ENCODE results near the gene WDR43.

WDR43 gene

DNA sequence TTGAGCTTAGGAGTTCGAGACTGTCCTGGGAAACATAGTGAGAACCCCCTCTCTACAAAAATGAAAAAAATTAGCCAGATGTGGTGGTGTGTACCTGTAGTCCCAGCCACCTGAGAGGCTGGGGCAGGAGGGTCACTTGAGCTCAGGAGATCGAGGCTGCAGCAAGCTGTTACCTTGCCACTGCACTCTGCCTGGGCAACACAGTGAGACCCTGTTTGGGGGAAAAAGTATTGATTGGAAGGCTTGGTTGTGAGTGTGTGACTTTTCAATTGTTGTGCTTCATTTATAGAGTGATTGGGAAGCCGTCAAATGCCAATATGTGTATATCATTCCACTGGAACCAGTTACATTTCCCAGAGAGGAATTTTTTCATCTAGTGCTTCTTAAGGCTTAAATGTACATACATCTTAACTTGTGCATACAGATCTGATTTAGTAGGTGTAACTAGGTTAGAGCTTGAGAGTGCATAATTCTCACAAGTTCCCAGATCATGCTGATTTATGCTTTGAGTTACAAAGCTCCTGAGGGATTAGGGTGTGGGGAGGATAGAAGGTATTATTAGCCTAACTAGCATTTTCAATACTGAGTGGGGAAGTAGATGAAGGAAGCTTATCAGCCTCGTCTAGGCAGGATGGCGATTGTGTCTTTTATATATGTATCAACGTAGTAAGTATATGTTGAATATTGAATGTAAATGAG, 15.3 kb downstream of the WDR43 start:
- DNase-seq (ENCODE audit: low read depth in 2 of 2): no peak

DNA sequence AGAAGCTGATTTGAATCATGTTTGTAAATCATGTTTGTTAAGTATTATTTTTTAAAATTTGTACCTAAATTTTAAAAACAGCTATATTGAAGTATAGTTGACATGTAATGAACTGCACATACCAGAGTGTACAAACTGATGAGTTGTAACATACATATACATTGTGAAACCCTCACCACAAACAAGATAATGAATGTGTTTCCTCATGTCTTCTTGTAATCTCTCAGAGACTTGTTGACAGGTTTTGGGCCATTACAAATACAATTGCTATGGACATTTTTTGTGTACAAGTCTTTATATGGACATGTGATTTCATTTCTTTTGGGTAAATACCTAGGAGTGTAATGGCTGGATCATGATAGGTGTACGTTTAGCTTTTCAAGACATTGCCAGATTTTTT, 21.5 kb downstream of the WDR43 start:
- peak; percentile 28 to 29 for DNase-seq (ENCODE audit: low read depth in 2 of 2)

DNA sequence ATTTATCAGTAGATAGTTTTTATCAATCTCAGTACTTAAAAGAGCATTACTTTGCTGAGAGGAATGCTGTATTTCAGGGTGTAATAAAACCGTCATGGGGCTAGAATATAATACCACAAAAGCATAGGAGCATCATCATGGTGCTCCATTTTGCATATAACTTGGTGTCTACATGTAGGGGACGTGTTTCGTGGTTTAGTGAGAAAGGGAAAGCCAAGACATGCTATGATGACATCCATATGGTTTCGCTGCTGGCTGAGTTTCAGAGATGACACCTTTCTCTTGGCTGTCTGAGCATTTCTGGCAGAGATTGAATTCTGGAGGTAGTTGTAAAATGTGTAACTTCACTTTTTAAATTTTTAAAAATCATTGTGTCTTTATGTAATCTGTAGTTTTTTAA, 32.4 kb downstream of the WDR43 start:
- DNase-seq (ENCODE audit: low read depth in 2 of 2): no peak

DNA sequence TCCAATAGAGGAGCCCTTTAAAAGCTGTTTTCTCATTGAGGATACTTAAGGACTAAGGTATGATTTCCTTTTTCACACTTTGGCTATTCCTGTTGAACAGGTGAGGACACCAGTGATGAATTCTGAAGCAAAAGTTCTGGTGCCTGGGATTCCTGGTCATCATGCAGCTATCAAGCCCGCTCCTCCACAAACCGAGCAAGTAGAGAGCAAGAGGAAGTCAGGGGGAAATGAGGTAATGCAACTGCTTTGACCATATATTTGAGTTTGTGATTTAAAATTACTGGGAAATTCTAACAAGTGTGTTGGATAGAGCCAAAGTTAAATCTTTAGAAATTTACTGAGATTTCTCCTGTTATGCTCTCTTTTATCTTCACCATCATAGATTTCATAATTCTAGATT, 33.0 kb downstream of the WDR43 start:
- DNase-seq (ENCODE audit: low read depth in 2 of 2): no peak

DNA sequence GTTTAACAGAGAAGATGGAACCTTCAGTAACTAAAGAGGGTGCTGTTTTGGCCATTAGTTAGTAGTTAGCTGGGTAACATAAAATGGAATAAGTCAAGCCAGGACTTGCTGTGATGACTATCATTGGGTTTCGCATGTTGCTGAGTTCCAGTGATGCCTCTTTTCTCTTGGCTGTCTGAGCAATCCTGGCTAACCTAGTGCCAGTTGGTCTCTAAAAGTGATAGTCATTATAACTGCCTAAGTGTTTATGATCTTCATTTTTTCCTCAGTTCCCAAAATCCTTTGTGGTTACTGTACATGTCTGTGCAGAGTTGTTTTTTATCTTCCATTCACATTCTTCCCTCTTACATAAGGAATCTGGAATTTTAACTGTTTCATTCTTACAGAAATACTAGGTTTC, 33.4 kb downstream of the WDR43 start:
- peak; percentile 31 to 39 for DNase-seq (ENCODE audit: low read depth in 2 of 2)

DNA sequence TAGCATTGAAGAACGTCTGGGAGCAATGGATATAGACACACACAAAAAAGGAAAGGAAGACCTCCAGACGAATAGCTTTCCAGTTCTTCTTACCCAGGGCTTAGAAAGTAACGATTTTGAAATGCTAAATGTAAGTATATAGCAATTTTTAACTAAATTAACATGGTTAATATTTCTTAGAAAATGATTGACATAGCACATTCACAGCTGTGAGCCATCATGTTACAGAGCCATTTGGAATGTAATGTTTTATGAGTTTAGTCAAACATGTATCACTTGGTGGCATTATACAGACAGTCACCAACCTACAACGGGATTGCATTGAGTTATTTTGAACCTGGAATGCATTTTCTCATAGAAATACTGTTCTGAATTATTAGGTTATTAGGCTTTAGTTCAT, 35.1 kb downstream of the WDR43 start:
- no peak for DNase-seq (ENCODE audit: low read depth in 2 of 2)

DNA sequence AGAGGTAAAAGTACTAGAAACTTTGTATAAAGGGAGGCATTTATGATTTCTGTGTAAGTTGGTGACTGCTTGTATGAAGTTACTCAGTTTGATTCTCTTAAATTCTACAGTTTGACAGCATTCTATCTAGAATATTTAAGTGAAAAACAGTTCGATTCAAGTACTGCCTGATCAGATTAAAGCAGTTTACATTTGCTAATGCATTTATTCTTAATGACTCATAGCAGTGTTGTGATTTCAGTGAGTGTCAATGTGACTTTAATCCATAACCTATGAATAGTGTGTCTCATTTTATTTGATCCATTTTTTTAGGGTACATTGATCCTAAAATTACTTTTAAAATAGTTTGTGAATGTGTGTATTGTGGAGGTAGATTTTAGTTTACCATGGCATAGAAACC, 35.7 kb downstream of the WDR43 start:
- DNase-seq (ENCODE audit: low read depth in 2 of 2): no peak

DNA sequence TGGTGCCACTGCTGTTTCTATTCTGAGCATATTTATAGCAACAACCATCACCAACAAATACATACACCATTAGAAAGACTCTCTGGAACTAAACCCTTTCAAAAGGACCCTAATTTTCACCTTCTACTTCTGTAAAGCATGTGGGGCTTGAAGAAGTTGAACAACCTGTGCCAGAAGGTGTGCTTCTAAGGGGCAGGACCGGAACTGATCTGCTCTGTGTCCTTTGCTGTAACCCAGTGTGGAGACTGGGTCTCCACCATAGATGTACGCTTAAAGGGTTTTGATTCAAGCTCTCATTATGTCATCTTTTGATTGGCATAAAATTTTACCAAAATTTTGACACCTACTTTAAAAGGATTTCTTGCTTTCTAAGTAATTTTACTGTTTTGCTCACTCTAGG, 40.3 kb downstream of the WDR43 start:
- no peak for DNase-seq (ENCODE audit: low read depth in 2 of 2)

DNA sequence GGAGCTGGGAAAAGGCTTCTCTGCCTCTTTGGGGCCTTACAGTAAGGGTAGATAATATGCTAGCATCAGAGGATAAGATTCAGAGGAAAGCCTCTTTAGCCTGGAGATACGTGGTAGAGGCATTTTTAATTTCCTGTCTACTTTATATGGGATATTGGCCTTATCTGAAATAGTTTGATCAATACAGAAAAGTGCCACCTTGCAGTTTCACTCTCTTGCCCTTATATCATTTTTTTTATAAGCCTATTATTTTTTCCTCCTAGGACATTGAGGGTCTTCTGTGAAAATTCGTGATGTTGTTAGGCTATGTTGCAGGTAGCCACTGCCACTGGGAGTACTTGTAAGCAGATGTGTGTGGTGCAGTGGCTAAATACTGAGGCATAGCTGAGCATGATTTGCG, 46.5 kb downstream of the WDR43 start:
- DNase-seq (ENCODE audit: low read depth in 2 of 2): no peak

DNA sequence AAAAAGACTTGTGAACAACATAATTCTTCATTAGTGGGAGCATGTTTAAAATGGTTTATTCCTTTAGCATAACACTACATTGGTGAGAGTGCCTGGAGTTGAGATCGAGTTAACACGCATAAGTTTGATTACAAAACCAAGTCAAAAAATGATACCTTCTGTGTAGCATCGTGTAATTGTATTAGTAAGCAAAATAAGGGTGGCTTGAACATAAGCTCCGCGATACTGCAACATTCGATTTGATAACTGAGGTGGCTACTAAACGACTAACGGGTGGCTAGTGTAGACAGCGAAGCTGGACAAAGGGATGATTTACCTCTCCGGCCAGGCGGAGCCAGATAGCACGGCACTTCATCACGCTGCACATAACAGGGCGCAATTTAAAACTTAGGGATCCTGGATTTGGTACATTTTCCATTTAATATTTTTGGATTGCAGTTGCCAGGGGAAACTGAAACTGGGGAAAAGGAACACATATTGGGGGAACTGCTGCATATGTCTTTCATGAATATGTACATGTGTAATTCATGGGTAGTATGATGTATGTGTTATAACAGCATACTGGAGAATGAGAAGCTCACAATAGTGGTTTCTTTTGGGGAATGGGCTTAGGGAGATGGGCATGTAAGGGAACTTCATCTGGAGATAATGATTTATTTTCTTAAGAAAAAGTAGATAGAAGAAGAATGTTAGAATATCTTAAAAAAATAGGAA, 50.2 kb downstream of the WDR43 start:
- no peak for DNase-seq (ENCODE audit: low read depth in 2 of 2)

DNA sequence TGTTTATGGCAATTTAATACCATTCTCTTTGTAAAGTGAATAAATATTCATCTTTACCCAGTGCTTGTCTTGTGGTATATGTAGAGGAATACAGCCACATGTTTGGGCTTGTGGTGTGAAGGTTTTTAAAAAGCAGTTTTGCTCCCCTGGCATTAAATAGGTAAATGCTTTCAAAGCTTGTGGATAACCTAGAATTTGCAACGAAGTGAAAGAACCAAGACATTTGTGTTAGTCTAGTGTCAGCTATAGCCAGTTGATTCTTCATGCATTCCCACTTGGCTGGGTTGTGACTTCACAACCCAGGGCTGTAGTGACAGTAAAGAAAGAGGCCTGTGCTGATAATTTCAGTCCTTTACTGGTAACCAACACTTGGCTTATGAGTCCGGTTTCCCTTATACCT, 53.7 kb downstream of the WDR43 start:
- no peak for DNase-seq (ENCODE audit: low read depth in 2 of 2)

DNA sequence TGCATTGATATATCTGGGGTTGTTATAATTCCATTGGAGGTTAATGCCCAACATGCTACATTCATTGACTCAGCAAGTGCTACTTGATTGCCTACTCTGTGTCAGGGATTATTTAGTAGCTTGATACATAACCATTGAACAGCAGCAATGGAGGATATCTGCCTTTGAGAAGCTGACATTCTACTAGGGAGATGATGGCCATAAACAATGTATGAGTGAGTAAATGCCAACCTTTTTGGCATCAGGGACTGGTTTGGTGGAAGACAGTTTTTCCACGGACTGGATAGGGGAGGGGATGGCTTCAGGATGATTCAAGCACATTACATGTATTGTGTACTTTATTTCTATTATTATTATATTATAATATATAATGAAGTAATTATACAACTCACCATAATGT, 54.7 kb downstream of the WDR43 start:
- DNase-seq (ENCODE audit: low read depth in 2 of 2): no peak

DNA sequence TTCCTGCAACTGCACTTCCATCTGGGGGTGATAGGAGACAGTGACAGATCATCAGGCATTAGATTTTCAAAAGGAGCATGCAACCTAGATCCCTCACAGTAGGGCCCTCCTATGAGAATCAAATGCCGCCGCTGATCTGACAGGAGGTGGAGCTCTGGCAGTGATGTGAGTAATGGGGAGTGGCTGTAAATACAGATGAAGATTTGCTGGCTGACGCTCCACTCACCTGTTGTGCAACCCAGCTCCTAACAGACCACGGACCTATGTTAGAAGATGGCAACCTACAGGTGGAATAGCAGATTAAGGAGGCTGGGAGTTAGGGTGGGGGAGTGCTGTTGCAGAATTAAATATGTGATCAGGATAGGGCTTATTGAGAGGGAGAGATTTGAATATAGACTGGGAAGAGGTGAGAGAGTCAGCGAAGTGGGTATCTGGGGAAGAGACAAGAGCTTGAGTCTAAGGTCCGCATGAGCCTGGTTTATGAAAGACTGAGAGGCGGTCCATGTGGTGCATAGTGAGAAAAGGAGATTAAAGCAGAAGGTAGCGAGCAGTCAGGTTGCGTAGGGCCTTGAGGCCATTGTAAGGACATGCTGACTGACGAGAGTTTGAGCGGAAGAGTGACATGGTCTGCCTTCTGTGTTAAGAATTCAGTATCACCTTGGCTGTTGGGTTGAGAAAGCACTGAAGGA, 55.3 kb downstream of the WDR43 start:
- no peak for DNase-seq (ENCODE audit: low read depth in 2 of 2)

DNA sequence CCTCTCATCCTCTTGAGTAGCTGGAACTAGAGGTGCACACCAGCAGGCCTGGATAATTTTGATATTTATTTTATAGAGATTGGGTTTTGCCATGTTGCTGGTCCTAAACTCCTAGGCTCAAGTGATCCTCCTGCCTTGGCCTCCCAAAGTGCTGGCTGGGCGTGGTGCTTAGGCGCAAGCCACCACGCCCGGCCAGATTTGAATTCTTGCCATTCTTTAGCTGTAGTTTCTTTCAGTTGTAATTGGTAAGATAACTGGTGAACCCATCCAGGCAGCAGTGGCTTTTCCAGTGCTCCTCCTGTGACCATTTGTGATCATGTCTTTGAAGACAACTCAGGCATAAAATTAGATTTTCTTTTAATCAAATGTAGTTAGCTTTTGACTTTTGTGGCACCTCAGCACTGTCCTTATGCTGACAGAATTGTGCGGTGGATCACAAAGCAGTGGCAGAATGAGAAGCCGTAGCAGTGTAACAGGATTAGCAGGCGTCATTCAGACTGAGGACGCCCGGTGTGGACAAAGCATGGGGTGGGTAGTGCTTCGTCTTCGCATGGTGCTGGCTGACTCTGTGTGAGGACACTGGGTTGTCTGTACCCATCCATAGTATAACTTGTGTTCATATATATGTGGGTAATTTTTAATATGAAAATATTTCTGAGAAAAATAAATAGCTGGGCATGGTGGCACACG, 56.6 kb downstream of the WDR43 start:
- no peak for DNase-seq (ENCODE audit: low read depth in 2 of 2)

DNA sequence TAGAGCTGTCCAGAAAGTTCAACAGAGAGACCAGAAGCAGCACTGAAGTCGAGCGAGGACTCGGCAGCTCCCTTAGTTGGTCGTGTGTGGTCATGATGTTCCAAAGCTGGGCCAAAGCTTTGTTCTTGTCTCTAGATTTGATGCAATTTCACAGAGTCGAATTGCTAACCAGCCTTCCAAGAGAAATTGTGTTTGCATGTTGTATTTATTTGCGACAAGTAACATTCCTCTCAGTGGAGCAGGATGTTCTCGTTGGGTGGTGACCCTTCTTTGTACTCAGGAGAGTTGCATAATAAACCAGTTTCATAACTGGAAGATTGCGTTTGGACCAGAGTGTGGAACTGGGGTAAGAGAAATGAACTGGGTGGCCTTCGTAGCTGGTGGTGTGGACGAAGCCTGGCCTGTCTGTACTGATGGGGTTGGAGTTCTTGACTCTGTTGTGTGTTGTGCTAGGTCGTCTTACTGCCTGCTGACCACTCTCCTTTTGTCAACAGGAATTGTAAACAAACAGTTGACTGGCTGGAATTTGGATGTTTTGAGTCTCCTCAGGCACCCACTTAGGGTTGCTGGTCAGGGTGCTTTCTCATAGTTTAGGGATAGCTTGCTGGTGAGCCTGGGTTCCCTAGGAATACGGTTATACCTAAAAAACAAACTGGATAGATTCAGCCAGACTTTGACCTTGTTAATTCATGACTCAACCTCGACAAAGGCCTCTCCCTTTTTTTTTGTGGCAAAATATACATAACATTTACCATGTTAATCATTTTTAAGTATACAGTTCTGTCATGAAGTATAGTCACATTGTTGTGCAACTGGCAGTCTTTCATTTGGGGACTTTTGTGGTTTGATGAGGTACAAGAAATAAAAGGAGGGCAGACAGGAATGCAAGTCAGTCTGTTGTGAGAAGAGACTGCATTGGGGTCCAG, 57.7 kb downstream of the WDR43 start:
- no peak for DNase-seq (ENCODE audit: low read depth in 2 of 2)

DNA sequence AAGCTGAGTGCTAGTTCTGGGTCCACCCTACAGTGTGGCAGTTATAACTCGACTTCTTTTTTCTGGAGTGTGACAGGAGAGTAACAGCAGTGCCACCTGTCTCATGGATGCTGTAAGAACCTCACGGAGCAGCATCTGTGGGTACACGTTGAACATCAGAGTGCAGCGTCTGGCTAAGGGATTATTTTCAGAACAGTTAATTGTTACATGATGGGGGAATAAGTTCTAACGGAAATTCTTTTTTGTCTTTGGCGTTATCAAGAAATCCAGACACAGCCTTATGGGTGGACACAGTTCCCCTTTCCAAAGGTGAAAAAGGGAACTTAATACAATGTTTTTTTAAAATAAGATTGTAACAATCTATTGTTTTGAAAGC, 58.4 kb downstream of the WDR43 start:
- DNase-seq (ENCODE audit: low read depth in 2 of 2): no peak

DNA sequence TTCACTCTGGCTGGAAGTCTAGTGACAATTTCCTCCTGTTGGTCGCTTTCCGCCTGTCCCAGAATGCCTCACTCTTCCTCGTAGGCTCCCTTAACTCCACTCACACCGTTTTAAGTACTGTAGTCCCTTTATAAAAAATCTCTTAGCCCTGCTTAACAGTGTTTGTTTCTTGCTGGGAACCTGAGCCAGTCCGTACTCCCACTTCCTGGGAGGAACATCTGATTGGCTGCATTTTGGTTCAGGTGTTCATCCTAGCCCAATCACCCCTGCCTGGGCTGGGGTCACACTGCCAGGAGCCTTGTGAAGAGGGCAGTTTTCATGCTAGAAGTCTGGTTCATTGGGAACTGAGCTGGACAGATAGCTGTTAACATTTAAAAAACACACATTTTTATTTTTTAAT, 61.0 kb downstream of the WDR43 start:
- no peak for DNase-seq (ENCODE audit: low read depth in 2 of 2)

DNA sequence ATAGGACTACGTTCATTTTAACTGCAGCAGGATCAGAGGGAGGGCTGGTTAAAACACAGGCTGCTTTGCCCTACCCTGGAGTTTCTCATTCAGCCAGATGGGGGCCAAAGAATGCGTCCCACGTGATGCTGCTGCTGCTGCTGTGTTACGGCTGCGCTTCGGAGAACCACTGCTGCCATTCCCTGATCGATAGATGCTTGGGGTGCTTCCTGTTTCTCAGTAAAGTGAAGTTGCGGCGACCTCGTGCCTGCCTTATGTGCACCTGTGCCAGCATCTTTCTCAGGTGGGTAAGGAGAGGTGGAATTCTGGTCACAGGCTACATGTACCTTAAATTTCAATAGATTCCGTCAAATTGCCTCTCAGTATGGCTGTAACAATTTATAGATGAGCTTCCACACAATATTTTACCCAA, 62.0 kb downstream of the WDR43 start:
- DNase-seq (ENCODE audit: low read depth in 2 of 2): peak; percentile 9 to 11

DNA sequence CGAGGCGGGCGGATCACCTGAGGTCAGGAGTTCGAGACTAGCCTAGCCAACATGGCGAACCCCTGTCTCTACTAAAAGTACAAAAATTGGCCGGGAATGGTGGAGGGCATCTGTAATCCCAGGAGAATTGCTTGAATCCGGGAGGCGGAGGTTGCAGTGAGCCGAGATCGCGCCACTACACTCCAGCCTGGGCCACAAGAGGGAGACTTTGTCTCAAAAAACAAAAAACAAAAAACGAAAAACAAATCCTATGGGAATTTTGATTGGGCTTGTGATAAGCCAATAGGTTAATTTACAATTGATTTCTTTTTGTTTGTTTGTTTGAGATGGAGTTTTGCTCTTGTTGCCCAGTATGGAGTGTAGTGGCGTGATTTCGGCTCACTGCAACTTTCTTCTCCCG, 62.4 kb downstream of the WDR43 start:
- peak in 1 of 2 experiments; percentile 3 for DNase-seq (ENCODE audit: low read depth in 2 of 2)

DNA sequence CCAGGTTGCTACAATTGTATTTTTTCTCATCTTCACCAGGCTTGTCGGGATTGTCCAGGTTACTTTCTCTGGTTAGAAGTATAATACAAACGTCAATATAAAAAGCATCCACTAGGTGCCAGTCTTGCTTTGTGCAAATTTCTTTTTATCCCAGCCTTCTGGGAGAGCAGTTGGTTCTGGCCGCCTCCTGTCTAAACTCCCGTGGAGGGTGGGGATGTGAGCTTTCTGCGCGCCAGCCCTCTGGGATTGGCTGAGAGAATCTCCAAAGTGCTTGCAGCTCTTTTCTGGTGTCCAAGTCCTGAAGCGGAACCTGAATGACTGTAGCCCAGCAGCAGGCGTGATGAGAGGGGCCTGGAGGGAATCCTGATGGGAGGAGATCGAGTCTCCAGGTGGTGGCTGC, 64.2 kb downstream of the WDR43 start:
- DNase-seq (ENCODE audit: low read depth in 2 of 2): peak; percentile 56

DNA sequence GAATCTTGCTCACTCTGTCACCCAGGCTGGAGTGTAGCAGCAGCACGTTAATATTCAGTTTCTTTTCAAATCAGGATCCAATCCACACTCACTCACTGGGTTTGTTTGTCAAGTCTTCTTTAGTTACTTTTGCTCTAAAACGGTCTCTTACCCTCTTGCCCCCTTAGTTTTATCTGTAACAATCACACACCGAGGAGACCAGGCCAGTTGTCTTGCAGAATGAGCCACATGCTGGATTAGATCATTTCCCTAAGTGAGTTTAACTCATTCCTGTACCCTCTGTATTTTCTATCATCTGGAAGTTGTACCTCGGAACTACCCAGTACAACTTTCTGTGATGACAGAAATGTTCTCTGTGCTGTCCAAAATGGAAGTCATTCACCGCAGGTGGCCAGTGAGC, 65.9 kb downstream of the WDR43 start:
- no peak for DNase-seq (ENCODE audit: low read depth in 2 of 2)
